Ishikawa (cell line): Measurements from ENCODE around the gene FRAS1.

Experiments
- CEBPB ChIP-seq: IDR thresholded peaks from 2 replicates; pipeline ENCODE4 v1.6.1; 2012
- CREB1 ChIP-seq: IDR thresholded peaks from 2 replicates; pipeline ENCODE4 v1.6.1; 2012; ENCODE audit warnings: low read depth
- EGR1 ChIP-seq: IDR thresholded peaks from 2 replicates; pipeline ENCODE4 v1.6.1; 2012
- EP300 ChIP-seq: IDR thresholded peaks from 2 replicates; pipeline ENCODE4 v1.6.1; 2012; ENCODE audit warnings: borderline replicate concordance
- FOXM1 ChIP-seq: IDR thresholded peaks from 2 replicates; pipeline ENCODE4 v1.6.1; 2012; ENCODE audit warnings: low read depth, borderline replicate concordance
- MAX ChIP-seq: IDR thresholded peaks from 2 replicates; pipeline ENCODE4 v1.6.1; 2012
- NFIC ChIP-seq: IDR thresholded peaks from 2 replicates; pipeline ENCODE4 v1.6.1; 2012
- RAD21 ChIP-seq: IDR thresholded peaks from 2 replicates; pipeline ENCODE4 v1.6.1; 2012; ENCODE audit warnings: low read depth
- REST ChIP-seq: IDR thresholded peaks from 2 replicates; pipeline ENCODE4 v1.6.1; 2012; ENCODE audit warnings: low read depth, mild to moderate bottlenecking
- TAF1 ChIP-seq: IDR thresholded peaks from 2 replicates; pipeline ENCODE4 v1.6.1; 2012; ENCODE audit warnings: low read depth, mild to moderate bottlenecking
- TEAD4 ChIP-seq: IDR thresholded peaks from 2 replicates; pipeline ENCODE4 v1.6.1; 2012
- USF1 ChIP-seq: IDR thresholded peaks from 2 replicates; pipeline ENCODE4 v1.6.1; 2012
- YY1 ChIP-seq: IDR thresholded peaks from 2 replicates; pipeline ENCODE4 v1.6.1; 2012; ENCODE audit warnings: low read depth

- TF ChIP-seq CEBPB (no peak), CREB1 (no peak), REST (no peak), TEAD4 (no peak), MAX (no peak), EP300 (no peak), EGR1 (no peak), RAD21 (no peak), YY1 (no peak), TAF1 (no peak), NFIC (no peak), USF1 (no peak), FOXM1 (no peak)
Measured at GRCh38 chr4:78342125-78342524, 285.0 kb downstream of the FRAS1 start.
